Measurements from ENCODE around the gene ATP13A5.

ATP13A5 gene

GRCh38 chr3:193378706-193379105 lies at the start of gene ATP13A5:
TSS of gene ATP13A5 (minus strand) at chr3:193378753. CDS start at chr3:193378725, 28 bp downstream.
- DNase-seq, result no peak

- no peak for DNase-seq
Observed at GRCh38 chr3:193418576-193419373, 40.2 kb upstream of the ATP13A5 start.

GRCh38 chr3:193416629-193417028 lies 38.1 kb upstream of the ATP13A5 start:
- DNase-seq, result no peak

GRCh38 chr3:193407688-193408087 lies 29.1 kb upstream of the ATP13A5 start:
- DNase-seq, result no peak

GRCh38 chr3:193407112-193407511 lies 28.6 kb upstream of the ATP13A5 start:
- DNase-seq, result no peak

- DNase-seq, result no peak
Observed at GRCh38 chr3:193403307-193403706, 24.8 kb upstream of the ATP13A5 start.

- no peak for DNase-seq
Observed at GRCh38 chr3:193400304-193400703, 21.8 kb upstream of the ATP13A5 start.

- no peak for DNase-seq
Observed at GRCh38 chr3:193396451-193397244, 18.1 kb upstream of the ATP13A5 start.

- DNase-seq, result no peak
Observed at GRCh38 chr3:193391902-193392301, 13.3 kb upstream of the ATP13A5 start.

- DNase-seq, result no peak
Observed at GRCh38 chr3:193389335-193389734, 10.8 kb upstream of the ATP13A5 start.

- DNase-seq, result no peak
Observed at GRCh38 chr3:193388361-193388760, 9.8 kb upstream of the ATP13A5 start.

- DNase-seq, result no peak
Observed at GRCh38 chr3:193387596-193387995, 9.0 kb upstream of the ATP13A5 start.

GRCh38 chr3:193377591-193377990 lies 962 bp downstream of the ATP13A5 start:
- no peak for DNase-seq

- DNase-seq, result no peak
Observed at GRCh38 chr3:193375614-193376013, 2.9 kb downstream of the ATP13A5 start.

GRCh38 chr3:193372783-193373182 lies 5.8 kb downstream of the ATP13A5 start:
- no peak for DNase-seq

- no peak for DNase-seq
Observed at GRCh38 chr3:193367868-193368267, 10.7 kb downstream of the ATP13A5 start.

- no peak for DNase-seq
Observed at GRCh38 chr3:193357291-193357690, 21.3 kb downstream of the ATP13A5 start.

GRCh38 chr3:193354423-193354822 lies 24.1 kb downstream of the ATP13A5 start:
- DNase-seq, result no peak

- DNase-seq, result no peak
Observed at GRCh38 chr3:193350744-193351143, 27.8 kb downstream of the ATP13A5 start.

GRCh38 chr3:193348686-193349085 lies 29.9 kb downstream of the ATP13A5 start:
- DNase-seq, result no peak

GRCh38 chr3:193347521-193348501 lies 30.7 kb downstream of the ATP13A5 start:
- no peak for DNase-seq

GRCh38 chr3:193346259-193346658 lies 32.3 kb downstream of the ATP13A5 start:
- no peak for DNase-seq

- DNase-seq, result no peak
Observed at GRCh38 chr3:193345431-193345830, 33.1 kb downstream of the ATP13A5 start.
